Stimulated activated CD4-positive, alpha-beta T cell treated with anti-CD3 and anti-CD28 coated beads, Interleukin-1b, Interleukin-23, amount 100 ng/mL, for 1 hour (primary cell): ENCODE results near the gene PPP6R1.

Experiments used
- DNase-seq, 2 donors: peaks; one replicate each; pipeline ENCODE4 v3.0.0-alpha.2; 2020; ENCODE audit warnings: low read depth in 2 of 2

Gene PPP6R1

GRCh38 chr19:55279770-55280643 lies 21.2 kb upstream of the PPP6R1 start, which contains the start of gene HSPBP1:
HSPBP1 (minus strand) TSS chr19:55280110; CDS start chr19:55279608, 502 bp downstream.
- peak; percentile 90 to 93 for DNase-seq

- no peak for DNase-seq
Observed at GRCh38 chr19:55279340-55279739, 20.5 kb upstream of the PPP6R1 start.

- no peak for DNase-seq
Observed at GRCh38 chr19:55278391-55279135, 19.7 kb upstream of the PPP6R1 start.

GRCh38 chr19:55277494-55277893 lies 18.7 kb upstream of the PPP6R1 start:
- no peak for DNase-seq

GRCh38 chr19:55276720-55277430 lies 18.1 kb upstream of the PPP6R1 start:
- no peak for DNase-seq

- DNase-seq: no peak
Observed at GRCh38 chr19:55275851-55276719, 17.3 kb upstream of the PPP6R1 start.

- no peak for DNase-seq
Observed at GRCh38 chr19:55273978-55274707, 15.3 kb upstream of the PPP6R1 start.

GRCh38 chr19:55272142-55272541 lies 13.3 kb upstream of the PPP6R1 start:
- DNase-seq: no peak

GRCh38 chr19:55270172-55270942 lies 11.5 kb upstream of the PPP6R1 start:
- DNase-seq: no peak

GRCh38 chr19:55269299-55269698 lies 10.5 kb upstream of the PPP6R1 start:
- DNase-seq: no peak

GRCh38 chr19:55266840-55267239 lies 8.0 kb upstream of the PPP6R1 start:
- DNase-seq: no peak

- no peak for DNase-seq
Observed at GRCh38 chr19:55266404-55266803, 7.6 kb upstream of the PPP6R1 start.

- DNase-seq: no peak
Observed at GRCh38 chr19:55265723-55266386, 7.0 kb upstream of the PPP6R1 start.

GRCh38 chr19:55265173-55265572 lies 6.4 kb upstream of the PPP6R1 start:
- no peak for DNase-seq

GRCh38 chr19:55264531-55264930 lies 5.7 kb upstream of the PPP6R1 start:
- DNase-seq: no peak

GRCh38 chr19:55262359-55262758 lies 3.5 kb upstream of the PPP6R1 start:
- no peak for DNase-seq

GRCh38 chr19:55261671-55262126 lies 2.9 kb upstream of the PPP6R1 start:
- DNase-seq: no peak

- no peak for DNase-seq
Observed at GRCh38 chr19:55259540-55260210, 858 bp upstream of the PPP6R1 start.

- DNase-seq: no peak
Observed at GRCh38 chr19:55258476-55258827, 365 bp downstream of the PPP6R1 start.
